ENCODE measurements around the gene CAPN12. TPM values are rescaled to one million over a fixed set of nuclear protein-coding genes. Genes with fewer than 3 reads are reported as not detected.

CAPN12 gene
- total RNA-seq, 4 donors from 2014 or later, result 0.83 to 2.1 (median 1.6) TPM

DNA sequence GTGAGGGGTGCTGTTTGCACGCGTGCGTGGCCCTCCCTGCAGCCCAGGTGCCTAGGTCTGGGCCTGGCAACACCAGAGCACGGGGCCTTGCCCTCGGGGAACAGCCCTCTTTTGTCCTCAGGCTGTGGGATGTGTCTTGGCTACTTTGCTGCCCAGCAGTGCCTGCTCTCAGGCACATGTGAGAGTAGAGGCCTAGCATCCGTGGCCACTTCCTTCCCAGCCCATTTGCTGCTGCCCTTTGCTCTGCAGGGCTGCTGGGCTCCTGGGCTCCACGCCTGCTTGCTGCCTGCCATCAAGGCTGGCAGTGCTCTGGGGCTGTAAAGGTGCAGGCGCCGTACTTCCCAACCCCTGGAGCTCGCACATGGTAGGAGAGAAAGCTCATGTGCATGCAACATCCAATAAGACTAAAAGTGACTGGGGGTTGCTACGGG is 46.6 kb downstream of the CAPN12 start:
- Histone ChIP-seq H3K4me3 (no peak overlapping the region), H3K27me3 (no peaks in the 10 kb centered on the region), H3K27ac (replicated peaks in 1 of 4) (peak overlapping the region; percentile 92 to 98 (median 96)), H3K36me3 (peaks cover 0 to 55% (median 21%) of the 10 kb centered on the region in 4 donors), H3K4me1 (peaks cover 100% of the 10 kb centered on the region in 4 donors), H3K9me3 (no peaks in the 10 kb centered on the region)
- intact Hi-C loops (cut with DNase I), result no loop called here
- no peak for DNase-seq (ENCODE audit: extremely low spot score)
- TF ChIP-seq EP300 (IDR thresholded peaks at IDR 0.05), result no peak
- TF ChIP-seq, protein P1, sequence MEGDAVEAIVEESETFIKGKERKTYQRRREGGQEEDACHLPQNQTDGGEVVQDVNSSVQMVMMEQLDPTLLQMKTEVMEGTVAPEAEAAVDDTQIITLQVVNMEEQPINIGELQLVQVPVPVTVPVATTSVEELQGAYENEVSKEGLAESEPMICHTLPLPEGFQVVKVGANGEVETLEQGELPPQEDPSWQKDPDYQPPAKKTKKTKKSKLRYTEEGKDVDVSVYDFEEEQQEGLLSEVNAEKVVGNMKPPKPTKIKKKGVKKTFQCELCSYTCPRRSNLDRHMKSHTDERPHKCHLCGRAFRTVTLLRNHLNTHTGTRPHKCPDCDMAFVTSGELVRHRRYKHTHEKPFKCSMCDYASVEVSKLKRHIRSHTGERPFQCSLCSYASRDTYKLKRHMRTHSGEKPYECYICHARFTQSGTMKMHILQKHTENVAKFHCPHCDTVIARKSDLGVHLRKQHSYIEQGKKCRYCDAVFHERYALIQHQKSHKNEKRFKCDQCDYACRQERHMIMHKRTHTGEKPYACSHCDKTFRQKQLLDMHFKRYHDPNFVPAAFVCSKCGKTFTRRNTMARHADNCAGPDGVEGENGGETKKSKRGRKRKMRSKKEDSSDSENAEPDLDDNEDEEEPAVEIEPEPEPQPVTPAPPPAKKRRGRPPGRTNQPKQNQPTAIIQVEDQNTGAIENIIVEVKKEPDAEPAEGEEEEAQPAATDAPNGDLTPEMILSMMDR (IDR thresholded peaks at IDR 0.05), result no peak
- no peak for TF ChIP-seq POLR2AphosphoS5 (IDR thresholded peaks at IDR 0.05)
- TF ChIP-seq POLR2A (IDR thresholded peaks at IDR 0.05; ENCODE audit: low read depth), result no peak
- 82% methylated on average over 7 of the region's 11 CpGs for WGBS

DNA sequence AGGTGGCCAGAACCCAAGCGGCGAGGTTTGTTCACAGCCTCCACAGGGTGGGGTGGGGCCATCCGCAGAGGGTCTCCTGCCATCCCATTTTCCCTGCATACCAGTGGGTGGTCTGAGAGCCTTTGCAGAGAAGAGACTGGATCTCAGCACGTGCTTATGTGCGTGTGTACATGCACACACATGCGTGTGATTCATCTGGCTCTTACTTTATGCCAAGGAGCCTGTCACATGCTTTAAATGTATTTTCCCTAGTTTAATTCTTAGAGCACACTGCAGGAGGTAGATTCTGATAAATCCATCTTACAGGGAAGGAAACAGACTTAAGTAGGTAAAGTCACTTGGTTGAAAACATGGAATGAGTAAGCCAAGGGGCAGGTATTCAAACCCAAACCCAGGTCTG is 47.1 kb downstream of the CAPN12 start:
- Histone ChIP-seq H3K27me3 (no peaks in the 10 kb centered on the region), H3K4me3 (no peak overlapping the region), H3K27ac (replicated peaks in 1 of 4) (peak overlapping the region; percentile 92 to 98 (median 96)), H3K9me3 (no peaks in the 10 kb centered on the region), H3K4me1 (peaks cover 100% of the 10 kb centered on the region in 4 donors), H3K36me3 (peaks cover 0 to 50% (median 17%) of the 10 kb centered on the region in 4 donors)
- intact Hi-C loops (cut with DNase I), result no loop called here
- 90% methylated on average over 3 of the region's 6 CpGs for WGBS
- no peak for DNase-seq (ENCODE audit: extremely low spot score)
- TF ChIP-seq POLR2A (IDR thresholded peaks at IDR 0.05; ENCODE audit: low read depth), result no peak
- TF ChIP-seq EP300 (IDR thresholded peaks at IDR 0.05), result no peak
- TF ChIP-seq, protein P1 (IDR thresholded peaks at IDR 0.05), result no peak
- no peak for TF ChIP-seq POLR2AphosphoS5 (IDR thresholded peaks at IDR 0.05)

DNA sequence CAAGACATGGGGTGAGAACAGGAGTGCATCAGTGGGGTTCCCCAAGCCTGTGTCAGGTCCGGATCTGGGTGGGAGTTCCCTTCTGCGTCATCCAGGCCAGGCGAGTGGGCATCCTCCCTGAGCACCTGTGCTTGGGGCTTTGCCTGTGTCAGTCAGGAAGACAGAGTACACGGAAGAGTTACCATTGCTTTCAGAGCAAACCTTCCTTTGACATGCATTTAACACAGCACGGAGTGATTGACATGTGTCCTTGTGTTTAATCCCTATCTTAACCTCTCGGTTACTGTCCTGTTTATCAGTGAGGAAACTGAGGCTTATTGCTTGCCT is 47.6 kb downstream of the CAPN12 start:
- peaks cover 0 to 45% (median 14%) of the 10 kb centered on the region in 4 donors for H3K36me3 ChIP-seq

DNA sequence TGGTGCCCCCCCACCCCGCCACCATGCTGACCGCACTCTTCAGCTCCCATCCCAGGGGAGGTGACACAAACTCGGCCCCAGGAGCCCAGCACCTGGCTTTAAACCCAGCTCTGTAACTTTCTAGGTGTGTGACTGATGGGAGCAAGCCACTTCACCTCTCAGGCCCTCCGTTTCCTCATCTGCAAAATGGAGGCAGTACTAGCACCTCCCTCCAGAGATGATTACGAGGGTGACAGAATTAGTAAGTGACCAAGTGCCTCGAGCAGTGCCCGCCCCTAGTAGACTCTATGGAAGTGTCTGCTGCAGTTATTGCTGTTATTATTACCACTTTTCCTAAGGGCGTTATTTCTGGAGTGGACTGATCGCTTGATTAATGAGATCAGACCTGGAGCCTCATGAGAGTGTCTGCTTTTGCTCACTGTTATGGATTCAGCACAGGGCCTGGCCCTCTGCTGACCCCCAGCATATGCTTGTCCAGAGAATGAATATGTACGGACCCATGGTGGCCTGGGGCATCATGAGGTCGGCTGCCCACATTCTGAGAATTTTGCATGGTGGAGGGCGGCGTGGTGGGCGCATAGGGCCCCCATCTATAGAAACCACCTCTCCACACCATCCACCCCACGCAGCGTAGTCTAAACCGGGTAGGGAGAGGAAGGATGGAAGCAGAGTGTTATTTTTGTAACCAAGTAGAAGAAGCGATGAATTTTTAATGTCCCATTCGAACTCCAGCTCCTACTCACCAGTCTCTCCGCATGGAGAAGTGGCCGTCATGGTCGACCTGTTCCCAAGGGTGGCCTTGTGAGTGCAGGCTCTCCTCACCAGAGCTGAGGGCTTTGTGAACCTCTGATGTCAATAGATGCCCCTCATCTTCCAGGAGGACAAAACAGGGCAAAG is 48.2 kb downstream of the CAPN12 start:
- no peaks in the 10 kb centered on the region for H3K9me3 ChIP-seq
- H3K4me1 ChIP-seq, result peaks cover 99 to 100% (median 100%) of the 10 kb centered on the region in 4 donors
- intact Hi-C loops (cut with DNase I), result no loop called here
- no peaks in the 10 kb centered on the region for H3K27me3 ChIP-seq
- DNase-seq (ENCODE audit: extremely low spot score), result no peak
- peaks cover 0 to 39% (median 10%) of the 10 kb centered on the region in 4 donors for H3K36me3 ChIP-seq
- no peak overlapping the region for H3K4me3 ChIP-seq
- peak overlapping the region; percentile 92 to 98 (median 96) for H3K27ac ChIP-seq (replicated peaks in 1 of 4)
- 83% methylated on average over 20 of the region's 22 CpGs for WGBS
- TF ChIP-seq POLR2AphosphoS5 (IDR thresholded peaks at IDR 0.05), result no peak
- no peak for TF ChIP-seq POLR2A (IDR thresholded peaks at IDR 0.05; ENCODE audit: low read depth)
- TF ChIP-seq, protein P1 (IDR thresholded peaks at IDR 0.05), result no peak
- no peak for TF ChIP-seq EP300 (IDR thresholded peaks at IDR 0.05)

More for the DNA sequence above, 47.6 kb downstream of the CAPN12 start:
- Histone ChIP-seq H3K4me3 (no peak overlapping the region), H3K27me3 (no peaks in the 10 kb centered on the region), H3K27ac (replicated peaks in 1 of 4) (peak overlapping the region; percentile 92 to 98 (median 96)), H3K9me3 (no peaks in the 10 kb centered on the region), H3K4me1 (peaks cover 99 to 100% (median 100%) of the 10 kb centered on the region in 4 donors)
- TF ChIP-seq EP300 (IDR thresholded peaks at IDR 0.05), result no peak
- TF ChIP-seq, protein P1 (IDR thresholded peaks at IDR 0.05), result no peak
- TF ChIP-seq POLR2A (IDR thresholded peaks at IDR 0.05; ENCODE audit: low read depth), result no peak
- TF ChIP-seq POLR2AphosphoS5 (IDR thresholded peaks at IDR 0.05), result no peak
- DNase-seq (ENCODE audit: extremely low spot score), result no peak
- 92% methylated on average over 5 of the region's 6 CpGs for WGBS
- intact Hi-C loops (cut with DNase I), result no loop called here

Measured in esophagus muscularis mucosa (tissue), 4 donors.